NCI-H524 (cell line): ENCODE measurements around the gene PIP5K1A.
"Not testable (repeated sequence)": the region's sequence is repeated elsewhere in the genome, so short reads cannot be mapped to it uniquely, and the experiment has no call there.

Experiments
- DNase-seq, 2 experiments: peaks; one replicate each; lab custom pipeline; 2025; lab: John Stamatoyannopoulos, UW

Gene PIP5K1A

DNA sequence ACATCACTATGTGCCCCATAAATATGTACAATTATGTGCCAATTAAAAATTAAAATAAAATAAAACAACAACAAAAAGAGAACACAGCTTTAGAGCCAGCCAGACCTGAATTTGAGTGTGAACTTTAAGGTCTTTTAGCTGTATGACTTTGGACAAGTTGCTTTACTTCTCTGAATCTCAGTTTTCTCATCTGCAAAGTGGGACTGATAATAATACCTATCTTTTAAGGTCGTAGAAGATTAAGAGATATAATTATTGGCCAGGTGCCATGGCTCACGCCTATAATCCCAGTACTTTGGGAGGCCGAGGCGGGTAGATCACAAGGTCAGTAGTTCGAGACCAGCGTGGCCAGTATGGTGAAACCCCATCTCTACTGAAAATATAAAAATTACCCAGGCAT, 5.0 kb upstream of the PIP5K1A start:
- DNase-seq: no peak

DNA sequence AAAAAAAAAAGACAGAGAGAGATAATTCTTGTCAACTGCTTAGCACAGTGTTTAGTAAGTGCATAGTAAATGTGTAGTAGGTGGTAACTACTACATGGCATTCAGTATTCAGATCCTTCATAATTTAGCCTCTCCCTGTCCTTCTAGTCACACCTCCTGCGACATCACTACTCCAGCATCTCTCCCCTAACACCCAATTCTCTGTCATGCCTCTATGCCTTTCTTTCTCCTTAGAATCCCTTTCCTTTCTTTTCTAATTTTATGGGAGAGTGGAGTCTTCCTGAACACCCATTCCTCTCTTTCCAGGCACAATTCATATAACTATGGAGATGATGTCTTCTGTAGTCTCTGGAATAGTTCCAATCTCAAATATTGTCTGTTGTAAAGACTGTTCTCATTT, 4.5 kb upstream of the PIP5K1A start:
- DNase-seq: no peak

DNA sequence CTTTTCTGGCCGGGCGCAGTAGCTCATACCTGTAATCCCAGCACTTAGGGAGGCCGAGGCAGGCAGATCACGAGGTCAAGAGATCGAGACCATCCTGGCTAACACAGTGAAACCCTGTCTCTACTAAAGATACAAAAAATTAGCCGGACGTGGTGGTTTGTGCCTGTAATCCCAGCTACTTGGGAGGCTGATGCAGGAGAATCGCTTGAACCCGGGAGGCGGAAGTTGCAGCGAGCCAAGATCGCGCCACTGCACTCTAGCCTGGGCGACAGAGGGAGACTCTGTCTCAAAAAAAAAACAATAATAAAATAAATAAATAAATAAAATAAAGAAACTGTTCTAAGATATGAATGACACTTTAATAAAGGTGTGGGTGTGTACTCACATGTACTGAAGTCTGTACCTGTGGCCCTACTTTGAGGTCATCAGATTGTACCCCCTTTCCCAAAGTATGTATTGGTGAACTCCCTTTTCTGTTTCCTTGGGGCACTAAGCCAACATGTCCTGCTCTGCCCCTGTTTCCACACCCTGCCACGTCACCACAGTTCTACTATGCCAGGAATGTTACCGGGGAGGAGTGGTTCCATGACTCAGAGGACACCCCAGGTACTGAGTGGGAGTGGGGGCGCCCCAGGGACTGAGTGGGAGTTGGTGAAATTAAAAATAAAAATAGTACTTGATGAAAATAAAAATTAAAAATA, 3.3 kb upstream of the PIP5K1A start:
- not testable (repeated sequence) for DNase-seq

DNA sequence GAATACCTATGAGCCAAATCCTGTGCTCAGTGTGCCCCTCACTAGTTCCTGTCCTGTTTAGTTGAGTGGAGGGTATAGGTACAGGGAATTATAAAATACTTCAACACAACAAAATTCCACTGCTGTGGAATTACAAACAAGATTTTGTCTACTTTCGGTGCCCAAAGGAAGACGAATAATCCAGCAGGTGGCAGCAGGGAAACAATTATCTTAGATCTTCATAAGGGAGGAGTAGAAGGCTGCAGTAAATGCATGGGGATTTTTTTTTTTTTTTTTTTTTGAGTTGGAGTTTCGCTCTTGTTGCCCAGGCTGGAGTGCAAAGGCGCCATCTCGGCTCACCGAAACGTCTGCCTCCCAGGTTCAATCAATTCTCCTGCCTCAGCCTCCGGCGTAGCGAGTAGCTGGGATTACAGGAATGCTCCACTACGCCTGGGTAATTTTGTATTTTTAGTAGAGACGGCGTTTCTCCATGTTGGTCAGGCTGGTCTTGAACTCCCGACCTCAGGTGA, 2.0 kb upstream of the PIP5K1A start:
- peak; percentile 75 to 82 for DNase-seq

DNA sequence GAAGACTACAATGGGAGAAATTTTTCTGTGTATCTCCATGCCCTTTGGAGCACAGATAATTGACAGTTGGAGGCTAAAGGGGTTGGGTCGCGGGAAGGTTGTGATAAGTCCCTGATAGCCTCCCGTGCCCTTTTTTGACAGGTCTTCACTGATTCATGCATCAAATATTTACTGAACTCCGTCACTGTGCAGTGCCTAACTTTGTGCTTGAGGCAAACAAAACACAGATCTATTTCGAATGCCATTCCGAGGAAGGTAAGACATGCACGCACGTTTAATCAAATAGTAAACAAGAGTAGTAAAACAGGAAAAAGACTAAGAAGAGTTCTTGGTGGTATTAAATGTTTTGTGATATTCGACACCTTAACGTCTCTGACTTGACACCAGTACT, 494 bp upstream of the PIP5K1A start:
- DNase-seq: no peak

DNA sequence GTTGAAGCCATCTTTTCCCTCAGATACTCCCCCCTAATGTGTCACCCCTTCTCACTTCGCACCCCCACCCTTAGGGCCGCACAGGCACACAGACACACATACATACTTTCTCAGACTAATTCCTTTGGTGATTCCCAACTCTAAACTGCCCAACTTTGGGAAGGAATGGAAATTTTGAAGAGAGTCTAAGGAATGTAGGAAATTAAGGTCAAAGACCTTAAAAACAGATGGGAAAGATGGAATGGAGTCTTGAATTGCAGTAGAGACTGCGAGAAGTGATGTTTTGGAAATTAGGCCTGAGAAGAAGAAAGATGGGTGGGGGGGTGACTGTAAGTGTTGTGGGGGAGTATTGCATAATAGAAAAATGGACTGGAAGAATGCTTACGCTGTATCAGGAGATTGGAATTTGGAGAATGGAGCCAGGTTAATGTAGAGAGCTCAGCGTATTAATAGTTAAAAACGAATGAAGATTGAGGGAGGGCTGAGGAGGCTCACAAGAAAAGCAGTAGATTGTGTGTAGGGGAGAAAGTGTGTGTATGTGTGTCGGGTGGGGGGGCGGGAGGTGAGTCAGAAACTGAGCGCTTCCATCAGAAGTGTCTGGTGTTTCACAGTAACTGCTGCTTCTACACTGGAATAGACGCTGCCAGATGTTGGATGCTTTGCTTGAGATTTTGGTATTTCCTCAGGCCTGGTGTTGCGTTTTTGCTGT, 1.7 kb downstream of the PIP5K1A start:
- DNase-seq: no peak

DNA sequence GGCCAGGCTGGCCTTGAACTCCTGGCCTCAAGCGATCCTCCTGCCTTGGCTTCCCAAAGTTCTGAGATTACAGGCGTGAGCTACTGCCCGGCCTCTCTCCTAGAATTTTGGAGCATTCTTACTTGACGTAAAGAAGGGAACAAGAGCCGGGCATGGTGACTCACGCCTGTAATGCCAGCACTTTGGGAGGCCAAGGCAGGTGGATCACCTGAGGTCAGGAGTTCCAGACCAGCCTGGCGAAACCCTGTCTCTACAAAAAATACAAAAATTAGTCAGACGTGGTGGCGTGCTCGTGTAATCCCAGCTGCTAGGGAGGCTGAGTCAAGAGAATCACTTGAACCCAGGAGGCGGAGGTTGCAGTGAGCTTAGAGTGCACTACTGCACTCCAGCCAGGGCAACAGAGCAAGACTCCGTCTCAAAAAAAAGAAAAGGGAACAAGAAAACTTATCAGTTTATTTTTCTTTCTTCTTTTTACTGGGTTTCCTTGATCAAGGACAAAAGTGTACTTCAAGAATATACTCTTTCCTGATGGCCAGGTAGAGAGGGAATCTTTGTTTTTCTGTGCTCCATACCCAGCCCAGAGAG, 7.1 kb downstream of the PIP5K1A start:
- DNase-seq: not testable (repeated sequence)

DNA sequence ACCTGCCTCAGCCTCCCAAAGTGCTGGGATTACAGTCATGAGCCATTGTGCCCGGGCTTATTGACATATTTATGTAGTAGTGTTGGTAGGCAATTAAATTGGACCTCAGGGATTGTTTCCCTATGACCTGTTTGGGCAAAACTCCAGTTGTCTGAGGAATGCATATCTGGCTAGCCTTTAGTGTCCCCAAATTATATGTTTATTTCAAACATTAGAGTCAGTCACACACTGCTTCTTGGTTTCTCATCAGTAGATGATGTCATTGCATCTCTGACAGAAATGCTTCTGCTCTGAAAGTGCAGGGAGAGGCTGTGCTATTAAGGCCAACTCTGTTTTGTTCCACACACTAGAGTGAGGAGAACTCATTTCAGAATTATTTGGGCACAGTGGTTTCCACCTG, 12.5 kb downstream of the PIP5K1A start:
- no peak for DNase-seq

DNA sequence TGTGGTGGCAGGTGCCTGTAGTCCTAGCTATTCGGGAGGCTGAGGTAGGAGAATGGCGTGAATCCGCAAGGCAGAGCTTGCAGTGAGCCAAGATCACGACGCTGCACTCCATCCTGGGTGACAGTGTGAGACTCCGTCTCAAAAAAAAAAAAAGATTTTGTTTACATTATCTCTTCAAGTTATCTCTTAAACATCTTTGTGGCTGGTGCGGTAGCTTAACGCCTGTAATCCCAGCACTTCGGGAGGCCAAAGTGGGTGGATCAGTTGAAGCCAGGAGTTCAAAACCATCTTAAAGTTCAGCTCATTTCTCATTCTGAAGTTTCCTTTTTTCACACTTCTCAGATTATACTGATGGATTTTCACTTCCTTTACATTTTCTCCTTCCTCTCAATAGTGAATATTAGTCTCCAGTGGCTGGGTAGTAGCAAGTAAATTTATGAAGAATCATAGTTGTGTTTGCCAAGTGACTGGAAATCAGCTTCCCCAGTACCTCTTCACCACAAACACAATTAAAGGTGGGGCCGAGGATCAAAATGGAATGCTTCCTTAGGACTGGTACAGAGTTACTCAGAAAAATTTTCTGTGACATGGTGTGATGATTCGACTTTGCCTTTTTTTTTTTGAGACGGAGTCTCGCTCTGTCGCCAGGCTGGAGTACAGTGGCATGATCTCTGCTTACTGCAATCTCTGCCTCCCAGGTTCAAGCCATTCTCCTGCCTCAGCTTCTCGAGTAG, 13.8 kb downstream of the PIP5K1A start:
- DNase-seq: no peak

DNA sequence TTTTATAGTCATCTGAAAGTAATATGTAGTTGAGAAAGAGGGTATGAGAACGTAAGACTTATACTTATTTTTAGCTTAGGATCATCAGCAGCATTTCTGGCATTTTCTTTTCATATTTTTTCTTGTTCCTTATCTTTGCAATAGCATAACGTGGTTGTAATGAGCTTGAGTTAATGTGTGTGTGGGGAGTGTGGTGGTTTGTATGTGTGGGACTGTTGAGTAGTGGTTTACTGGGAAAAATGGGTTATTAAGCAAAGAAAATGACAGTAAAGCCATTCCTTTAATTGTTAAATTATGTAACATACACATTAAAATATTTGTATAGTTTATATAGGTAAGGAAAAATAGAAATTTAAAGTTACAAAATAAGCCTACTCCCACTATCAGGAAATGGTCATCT, 15.2 kb downstream of the PIP5K1A start:
- no peak for DNase-seq

DNA sequence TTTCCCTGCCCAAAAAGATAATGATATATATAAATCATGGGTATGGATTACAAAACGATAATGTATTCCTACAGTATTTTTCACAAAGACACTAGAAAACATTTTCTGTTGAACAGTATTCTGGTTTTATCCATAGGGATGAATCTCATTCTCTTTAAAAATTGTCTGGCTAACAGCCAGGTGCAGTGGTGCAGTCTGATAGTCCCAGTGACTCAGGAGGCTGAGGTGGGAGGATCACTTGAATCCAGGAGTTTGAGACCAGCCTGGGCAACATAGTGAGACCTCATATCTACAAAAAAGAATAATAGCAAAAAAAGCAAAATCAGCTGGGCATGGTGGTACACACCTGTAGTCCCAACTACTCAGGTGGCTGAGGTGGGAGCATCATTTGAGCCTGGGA, 23.3 kb downstream of the PIP5K1A start:
- no peak for DNase-seq

DNA sequence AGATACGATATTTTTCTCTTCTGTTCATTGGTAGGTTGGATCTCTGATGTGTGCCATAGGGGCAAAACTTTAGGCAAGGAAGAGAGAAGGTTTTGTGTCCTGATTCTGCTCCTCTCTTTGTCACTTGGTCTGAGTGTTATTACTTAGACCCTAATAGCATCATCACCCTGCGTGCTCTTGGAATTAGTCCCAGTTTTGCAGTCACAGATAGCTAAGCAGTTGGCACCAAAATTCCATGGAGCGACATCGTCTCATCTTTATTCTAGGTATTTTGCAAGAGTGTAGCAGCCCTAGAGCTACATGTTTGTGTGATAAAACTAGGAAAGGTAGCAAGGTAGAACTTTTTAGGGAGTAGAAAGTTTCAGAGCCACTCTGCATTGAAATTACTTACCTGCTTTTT, 23.8 kb downstream of the PIP5K1A start:
- DNase-seq: no peak

DNA sequence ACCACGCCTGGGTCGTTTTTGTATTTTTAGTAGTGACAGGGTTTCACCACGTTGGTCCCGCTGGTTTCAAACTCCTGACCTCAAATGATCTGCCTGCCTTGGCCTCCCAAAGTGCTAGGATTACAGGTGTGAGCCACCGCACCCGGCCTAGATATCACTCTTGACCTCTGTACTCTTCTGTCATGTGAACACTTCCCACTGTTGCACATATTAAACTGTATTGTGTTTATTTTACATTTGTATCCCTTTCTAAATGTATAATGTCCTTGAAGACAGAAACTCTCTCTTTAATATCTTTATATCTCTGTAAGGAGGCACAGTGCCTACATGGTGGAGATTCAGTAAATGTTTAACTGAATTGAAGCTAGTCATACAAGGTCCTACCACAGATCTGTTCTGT, 36.9 kb downstream of the PIP5K1A start:
- DNase-seq: no peak

DNA sequence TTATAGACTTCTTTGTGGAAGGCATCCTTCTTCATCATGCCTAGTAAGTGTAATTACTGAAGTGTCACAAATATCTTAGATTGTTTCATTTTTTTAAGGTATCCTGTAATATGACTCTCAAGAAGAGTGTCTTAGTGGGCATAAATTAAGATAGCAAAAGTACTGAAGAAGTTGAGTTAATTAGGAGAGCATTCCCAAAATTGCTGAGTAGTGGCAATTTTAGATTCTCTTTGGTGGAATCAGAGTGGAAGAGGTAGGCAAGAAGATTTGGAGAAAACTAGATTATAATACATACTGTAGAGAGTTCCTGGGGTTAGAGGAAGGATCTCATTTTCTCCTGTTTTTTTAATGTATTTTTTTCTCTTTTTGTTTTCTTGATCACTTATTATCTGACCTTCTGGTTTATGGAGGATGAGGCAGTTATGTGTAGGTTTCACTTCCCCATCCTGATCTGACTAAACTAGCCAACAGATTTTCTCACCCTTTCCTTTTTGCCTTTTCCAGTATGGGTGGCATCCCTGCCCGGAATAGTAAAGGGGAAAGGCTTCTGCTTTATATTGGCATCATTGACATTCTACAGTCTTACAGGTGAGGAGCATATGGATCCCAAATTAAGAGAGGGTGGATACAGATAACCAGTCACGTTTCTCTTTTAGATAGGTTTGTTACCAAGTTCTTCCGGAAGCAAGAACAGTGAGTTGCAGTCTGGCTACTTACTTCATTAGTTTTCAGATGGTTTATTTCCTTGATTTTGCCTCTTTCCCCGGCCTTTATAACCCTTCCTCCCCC, 39.5 kb downstream of the PIP5K1A start:
- DNase-seq: no peak

DNA sequence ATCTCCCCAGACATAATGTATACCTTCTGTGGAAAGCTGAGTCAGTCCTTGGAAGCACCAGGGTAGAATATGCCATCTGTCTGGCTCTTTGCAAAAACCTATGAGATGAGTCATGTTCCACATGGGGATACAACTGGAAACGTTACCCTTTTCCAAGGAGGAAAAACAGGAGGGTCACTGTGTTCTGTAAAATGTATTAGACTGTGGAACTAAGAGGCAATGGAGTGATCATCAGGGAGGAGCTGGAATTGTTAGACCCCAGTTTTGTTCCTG, 40.1 kb downstream of the PIP5K1A start:
- DNase-seq: peak in 1 of 2 experiments; percentile 78

DNA sequence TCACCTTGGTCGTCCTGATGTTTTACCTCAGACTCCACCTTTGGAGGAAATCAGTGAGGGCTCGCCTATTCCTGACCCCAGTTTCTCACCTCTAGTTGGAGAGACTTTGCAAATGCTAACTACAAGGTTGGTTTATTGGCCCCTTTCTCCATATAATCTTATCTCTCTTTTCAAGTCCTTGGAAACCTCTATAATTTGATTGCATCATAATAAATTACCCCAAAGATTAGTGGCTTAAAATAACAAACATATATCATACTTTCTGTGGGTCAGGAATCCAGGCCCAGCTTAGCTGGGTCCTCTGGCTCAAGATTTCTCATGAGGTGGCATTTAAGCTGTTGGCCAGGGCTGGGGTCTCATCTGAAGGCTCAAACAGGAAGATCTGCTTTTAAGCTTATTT, 44.1 kb downstream of the PIP5K1A start:
- no peak for DNase-seq

DNA sequence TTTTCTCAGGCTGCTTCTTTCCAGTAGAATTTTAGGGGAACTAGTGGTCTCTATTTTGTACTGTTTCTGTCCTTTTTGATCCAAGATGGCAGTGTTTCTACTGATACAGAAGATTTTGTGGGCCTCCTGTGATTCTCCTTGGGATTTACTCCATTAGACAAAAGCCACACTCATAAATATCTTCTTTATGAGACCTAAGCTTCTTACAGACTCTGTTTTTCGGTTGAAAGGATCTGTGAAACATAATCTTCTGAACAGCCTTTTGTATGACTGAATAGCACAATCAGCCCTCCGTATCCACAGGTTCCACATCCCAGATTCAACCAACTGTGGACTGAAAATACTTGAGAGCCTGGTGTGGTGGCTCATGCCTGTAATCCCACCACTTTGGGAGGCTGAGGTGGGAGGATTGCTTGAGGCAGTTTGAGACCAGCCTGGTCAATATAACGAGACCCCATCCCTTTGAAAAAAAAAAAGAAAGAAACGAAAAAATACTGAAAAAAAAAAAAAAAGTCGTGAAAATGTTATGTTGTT, 45.4 kb downstream of the PIP5K1A start:
- no peak for DNase-seq

DNA sequence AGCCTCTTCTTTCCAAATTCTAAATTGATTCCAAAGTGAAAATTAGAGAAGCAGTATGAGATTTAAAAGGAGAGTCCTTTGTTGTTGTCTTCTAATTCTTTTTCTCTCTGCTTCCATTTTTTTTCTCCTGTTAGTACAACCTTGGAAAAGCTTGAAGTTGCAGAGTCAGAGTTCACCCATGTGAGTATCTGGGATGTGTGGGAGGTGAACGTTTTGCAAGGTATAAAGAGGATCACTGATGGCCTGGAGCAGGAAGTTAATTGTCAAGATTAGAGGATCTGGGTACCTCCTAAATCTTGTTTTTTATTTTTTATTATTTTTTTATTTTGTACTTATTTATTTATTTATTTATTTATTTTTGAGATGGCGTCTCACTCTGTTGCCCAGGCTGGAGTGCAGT, 48.4 kb downstream of the PIP5K1A start:
- DNase-seq: no peak

DNA sequence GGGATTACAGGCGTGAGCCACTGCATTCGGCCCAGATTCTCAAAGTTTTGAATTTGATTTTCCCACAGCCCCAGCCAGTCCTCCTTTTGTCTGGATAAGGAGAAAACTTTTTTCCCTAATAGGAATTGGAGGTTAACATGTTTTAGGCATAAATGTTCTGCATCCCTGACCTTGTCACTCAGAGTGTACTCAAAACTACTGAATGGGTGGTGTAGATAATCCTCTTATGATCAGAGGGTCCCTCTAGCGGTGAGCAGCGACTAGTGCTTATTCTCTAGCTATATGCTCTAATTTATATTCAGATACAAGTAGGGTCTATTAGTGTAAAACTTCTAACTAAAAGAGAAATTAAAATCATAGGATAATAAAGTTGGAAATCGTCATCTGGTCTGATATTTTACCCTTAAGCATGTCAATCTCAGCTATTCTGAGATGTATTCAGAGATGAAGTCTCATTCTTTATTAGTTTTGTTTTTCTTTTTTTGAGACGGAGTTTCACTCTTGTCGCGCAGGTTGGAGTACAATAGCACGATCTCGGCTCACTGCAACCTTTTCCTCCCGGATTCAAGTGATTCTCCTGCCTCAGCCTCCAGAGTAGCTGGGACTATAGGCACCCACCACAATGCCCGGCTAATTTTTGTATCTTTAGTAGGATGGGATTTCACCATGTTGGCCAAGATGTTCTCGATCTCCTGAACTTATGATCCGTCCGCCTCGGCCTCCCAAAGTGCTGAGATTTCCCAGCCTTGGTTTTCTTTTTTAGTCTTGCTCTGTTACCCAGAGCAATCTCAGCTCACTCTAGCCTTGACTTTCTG, 53.5 kb downstream of the PIP5K1A start:
- DNase-seq: peak; percentile 42 to 78

DNA sequence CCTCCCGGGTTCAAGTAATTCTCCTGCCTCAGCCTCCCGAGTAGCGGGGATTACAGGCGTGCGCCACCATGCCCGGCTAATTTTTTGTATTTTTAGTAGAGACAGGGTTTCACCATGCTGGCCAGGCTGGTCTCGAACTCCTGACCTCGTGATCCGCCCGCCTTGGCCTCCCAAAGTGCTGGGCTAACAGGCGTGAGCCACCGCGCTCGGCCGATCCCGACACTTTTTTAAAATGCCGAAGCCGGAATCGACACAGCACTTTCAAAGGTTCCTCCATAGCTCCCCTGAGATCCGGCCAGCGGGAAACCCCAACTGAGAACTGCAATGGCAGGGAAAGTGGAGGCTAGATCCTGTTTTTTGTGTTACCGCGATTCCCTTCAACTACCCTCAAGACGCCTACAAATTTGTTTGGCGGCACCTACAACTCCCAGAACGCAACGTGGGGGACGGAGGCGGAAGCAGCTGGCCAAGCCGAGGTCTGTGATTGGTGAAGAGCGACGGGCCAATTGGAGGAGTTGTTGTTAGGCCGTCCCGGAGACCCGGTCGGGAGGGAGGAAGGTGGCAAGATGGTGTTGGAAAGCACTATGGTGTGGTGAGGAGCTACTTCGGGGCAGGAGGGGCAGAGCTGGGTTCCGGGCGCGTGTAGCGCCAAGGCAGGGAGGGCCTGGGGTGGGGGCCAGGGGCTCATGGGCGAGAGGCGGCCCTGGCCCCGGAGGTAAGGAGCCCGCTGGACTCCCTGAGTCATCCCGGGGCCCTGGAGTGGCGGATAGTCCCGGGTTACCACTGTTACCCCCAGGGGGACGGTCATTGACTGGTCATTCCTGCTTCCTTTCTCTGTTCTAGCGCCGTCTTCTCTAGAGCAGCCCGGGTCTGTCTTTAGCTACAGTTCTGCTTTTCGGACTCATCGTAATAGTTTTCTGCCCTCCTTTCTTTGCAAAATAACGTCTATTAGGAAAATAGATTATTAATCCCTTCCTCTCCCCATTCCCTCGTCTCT, 56.2 kb downstream of the PIP5K1A start, which contains the start of gene PSMD4:
PSMD4 (plus strand) TSS at position 518 of the 997 bp plus-strand sequence; CDS start at position 567, 49 bp downstream.
- DNase-seq: peak; percentile 92 to 96
